HG02678 (cell line): Measurements from ENCODE around the gene OR6C70.
"Not testable (repeated sequence)": the region's sequence is repeated elsewhere in the genome, so short reads cannot be mapped to it uniquely, and the experiment has no call there.

Source experiments
- ATAC-seq: cut with Tn5 transposase; IDR thresholded peaks from one replicate; pipeline ENCODE4 v1.9.1; 2021; ENCODE audit warnings: mild to moderate bottlenecking, moderate library complexity; ENCODE audit not compliant: unreplicated experiment

Gene OR6C70

DNA sequence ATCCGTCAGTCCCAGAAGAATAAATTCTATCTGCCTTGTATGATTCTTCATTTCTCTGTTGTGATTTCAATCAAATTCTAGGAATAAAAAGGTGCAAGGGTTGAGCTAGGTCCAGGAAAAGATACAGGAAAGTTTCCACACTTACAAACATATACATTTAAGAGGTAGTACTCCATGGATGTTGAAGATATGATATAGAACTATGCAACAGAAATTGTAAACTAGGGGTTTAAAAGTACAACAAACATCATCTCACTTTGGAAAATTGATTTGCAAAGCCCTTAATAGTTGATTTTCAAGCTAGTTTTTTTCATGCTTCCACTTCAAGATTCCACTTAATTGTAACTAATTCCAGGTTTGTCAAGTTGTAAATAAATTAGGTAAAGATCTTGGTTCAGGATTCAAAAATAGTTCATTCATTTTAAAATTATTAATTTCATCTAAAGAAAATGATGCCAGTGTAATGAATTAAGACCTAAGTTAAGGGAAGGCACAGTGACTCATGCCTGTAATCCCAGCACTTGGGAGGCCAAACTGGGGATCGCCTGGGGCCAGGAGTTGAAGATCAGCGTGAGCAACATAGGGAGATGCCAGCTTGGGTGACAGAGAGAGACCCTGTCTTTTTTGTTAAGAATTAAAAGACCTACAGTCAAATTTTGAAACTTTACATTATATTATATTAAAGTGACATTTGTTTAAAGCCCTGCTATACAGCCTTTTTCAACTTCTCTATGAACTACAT, at the start of gene OR6C70:
OR6C70 (minus strand) TSS at position 51 of the 742 bp plus-strand sequence; CDS start at position 51, 0 bp downstream.
- ATAC-seq: no peak

GRCh38 chr12:55516391-55516790, 46.5 kb upstream of the OR6C70 start:
- no peak for ATAC-seq

GRCh38 chr12:55515696-55516095, 45.8 kb upstream of the OR6C70 start:
- ATAC-seq: peak; percentile 50

DNA sequence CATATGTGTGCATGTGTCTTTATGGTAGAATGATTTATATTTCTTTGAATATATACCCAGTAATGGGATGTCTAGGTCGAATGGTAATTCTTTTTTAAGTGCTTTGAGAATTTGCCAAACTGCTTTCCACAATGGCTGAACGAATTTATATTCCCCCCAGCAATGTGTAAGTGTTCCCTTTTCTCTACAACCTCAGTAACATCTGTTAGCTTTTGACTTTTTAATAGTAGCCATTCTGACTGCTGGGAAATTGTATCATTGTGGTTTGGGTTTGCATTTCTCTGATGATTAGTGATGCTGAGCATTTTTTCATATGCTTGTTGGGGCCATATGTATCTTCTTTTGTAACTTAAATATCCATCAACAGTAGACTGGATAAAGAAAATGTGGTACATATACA, 31.7 kb upstream of the OR6C70 start:
- ATAC-seq: no peak

- no peak for ATAC-seq
Observed at GRCh38 chr12:55499810-55500252, 29.9 kb upstream of the OR6C70 start.

GRCh38 chr12:55499231-55499630, 29.3 kb upstream of the OR6C70 start:
- no peak for ATAC-seq

GRCh38 chr12:55495490-55495889, 25.6 kb upstream of the OR6C70 start:
- no peak for ATAC-seq

DNA sequence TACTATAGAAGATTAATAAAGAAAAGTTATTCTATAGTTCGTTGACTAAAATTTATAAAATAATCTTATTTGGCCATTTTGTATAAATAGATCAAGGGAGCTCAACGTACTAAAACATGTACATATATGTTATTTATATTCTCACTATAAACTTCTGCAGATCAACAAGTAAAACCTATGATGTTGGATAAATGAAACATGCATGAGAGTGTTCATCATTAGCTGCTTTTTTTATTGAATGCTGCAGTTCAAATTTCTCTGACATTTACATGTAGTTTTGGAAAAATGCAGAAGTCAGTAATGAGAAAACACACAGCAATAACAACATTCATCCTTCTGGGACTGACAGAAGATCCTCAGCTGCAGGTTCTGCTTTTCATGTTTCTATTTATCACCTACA, 22.1 kb upstream of the OR6C70 start, which contains the start of gene OR6C68:
OR6C68 (plus strand) TSS at position 301 of the 400 bp plus-strand sequence; CDS start at position 301, 0 bp downstream.
- ATAC-seq: no peak

DNA sequence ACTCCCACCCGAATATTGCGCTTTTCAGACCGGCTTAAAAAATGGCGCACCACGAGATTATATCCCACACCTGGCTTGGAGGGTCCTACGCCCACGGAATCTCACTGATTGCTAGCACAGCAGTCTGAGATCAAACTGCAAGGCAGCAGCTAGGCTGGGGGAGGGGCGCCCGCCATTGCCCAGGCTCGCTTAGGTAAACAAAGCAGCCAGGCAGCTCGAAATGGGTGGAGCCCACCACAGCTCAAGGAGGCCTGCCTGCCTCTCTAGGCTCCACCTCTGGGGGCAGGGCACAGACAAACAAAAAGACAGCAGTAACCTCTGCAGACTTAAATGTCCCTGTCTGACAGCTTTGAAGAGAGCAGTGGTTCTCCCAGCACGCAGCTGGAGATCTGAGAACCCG, 14.3 kb upstream of the OR6C70 start:
- not testable (repeated sequence) for ATAC-seq

DNA sequence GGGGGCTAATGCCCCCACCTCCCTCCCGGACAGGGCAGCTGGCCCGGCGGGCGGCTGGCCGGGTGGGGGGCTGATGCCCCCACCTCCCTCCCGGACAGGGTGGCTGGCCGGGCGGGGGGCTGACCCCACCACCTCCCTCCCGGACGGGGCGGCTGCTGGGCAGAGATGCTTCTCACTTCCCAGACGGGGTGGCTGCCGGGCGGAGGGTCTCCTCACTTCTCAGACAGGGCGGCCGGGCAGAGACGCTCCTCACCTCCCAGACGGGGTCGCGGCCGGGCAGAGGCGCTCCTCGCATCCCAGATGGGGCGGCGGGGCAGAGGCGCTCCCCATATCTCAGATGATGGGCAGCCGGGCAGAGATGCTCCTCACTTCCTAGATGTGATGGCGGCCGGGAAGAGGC, 9.2 kb upstream of the OR6C70 start:
- ATAC-seq: not testable (repeated sequence)

DNA sequence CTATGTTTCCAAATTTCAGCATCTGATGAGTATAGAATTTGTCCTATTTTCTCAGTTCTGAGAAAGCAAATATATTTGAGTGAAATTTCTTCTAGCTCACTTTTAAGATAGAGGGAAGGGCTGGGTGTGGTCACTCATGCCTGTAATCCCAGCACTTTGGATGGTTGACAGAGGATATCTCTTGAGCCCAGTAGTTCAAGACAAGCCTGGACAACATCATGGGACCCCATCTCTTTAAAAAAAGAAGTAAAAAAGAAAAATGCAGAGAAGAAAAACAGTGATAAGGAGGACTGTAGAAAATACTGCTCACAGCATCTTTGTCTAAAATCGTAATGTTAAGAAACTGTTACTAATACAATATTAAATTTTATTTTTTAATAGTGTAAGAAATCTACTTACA, 2.3 kb upstream of the OR6C70 start:
- ATAC-seq: no peak

- no peak for ATAC-seq
Observed at GRCh38 chr12:55469291-55469690, 647 bp downstream of the OR6C70 start.

DNA sequence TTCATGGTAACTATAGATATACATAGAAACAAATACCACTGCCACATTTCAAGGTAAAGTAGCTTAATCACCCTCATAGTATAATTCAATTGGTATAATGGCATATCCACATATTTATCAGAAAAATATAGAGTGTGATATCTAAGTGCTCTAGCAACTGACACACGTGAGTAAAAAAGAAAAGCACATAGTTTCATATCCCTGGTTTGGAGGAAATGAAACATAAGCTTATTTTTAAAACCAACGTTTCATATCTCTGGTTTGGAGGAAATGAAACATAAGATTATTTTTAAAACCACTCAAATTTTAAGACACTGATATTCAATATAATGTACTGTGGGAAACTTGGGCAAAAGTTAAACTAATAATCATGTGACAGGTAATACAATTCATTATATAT, 2.1 kb downstream of the OR6C70 start:
- ATAC-seq: peak; percentile 57

- not testable (repeated sequence) for ATAC-seq
Observed at GRCh38 chr12:55464926-55465325, 5.0 kb downstream of the OR6C70 start.

DNA sequence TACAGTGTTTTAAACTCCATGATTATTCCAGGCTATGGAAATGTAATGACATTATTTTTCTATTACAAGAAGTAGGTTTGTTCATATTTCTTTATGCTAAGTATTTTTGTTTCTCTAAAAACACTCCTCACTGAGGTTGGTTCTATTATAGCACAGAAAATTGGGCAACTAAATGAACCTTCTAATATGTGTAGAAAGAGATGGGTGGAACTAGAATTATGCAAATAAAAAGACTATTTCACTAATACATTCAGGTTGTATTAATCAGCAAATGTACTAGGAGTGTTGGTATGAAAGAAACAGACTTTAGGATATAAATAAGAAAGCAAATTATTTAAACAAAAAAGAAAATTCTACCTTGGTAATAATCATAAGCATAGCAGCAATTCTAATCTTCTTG, 21.1 kb downstream of the OR6C70 start:
- ATAC-seq: no peak

GRCh38 chr12:55446326-55446725, 23.6 kb downstream of the OR6C70 start:
- no peak for ATAC-seq

DNA sequence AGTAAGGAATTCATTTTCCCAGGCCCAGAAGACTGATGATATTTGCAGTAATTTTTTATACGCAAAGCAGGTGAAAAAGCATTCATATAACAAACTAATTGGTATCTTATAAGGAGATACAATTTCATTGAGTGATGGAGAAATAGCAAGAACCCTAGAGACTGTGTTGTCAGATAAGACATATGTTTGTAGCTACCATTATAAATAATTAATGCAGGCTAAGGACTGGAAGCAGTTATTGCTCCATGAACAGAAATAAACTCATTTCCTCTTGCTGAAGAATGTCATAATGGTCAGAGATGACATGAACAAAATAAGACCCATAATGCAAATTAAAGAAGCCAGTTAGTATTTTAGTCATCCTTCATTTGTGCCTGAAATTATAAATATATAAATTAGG, 24.6 kb downstream of the OR6C70 start:
- no peak for ATAC-seq

DNA sequence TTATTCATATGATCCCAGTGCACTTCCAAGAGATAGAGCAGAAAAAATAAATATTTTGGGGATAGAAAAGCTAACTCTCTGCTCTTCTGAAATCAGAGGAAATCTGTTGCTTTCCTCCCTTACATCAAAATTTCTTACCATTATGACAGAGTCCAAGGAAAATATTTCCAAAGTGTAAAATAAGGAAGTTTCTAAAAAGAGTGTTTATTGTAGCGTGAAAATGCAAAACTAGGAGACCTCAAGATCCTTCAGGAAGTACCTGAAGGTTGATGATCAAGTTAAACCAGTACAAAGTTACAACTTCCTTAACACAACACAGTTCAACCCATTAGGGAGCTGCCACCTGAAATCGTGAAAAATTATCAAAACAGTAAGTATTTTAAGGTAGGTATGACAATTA, 26.2 kb downstream of the OR6C70 start, which contains the start of gene OR6C2:
OR6C2 (plus strand) TSS at position 301 of the 400 bp plus-strand sequence. CDS start 8,138 bp downstream, outside the sequence.
- ATAC-seq: no peak

- not testable (repeated sequence) for ATAC-seq
Observed at GRCh38 chr12:55441233-55441632, 28.7 kb downstream of the OR6C70 start.

DNA sequence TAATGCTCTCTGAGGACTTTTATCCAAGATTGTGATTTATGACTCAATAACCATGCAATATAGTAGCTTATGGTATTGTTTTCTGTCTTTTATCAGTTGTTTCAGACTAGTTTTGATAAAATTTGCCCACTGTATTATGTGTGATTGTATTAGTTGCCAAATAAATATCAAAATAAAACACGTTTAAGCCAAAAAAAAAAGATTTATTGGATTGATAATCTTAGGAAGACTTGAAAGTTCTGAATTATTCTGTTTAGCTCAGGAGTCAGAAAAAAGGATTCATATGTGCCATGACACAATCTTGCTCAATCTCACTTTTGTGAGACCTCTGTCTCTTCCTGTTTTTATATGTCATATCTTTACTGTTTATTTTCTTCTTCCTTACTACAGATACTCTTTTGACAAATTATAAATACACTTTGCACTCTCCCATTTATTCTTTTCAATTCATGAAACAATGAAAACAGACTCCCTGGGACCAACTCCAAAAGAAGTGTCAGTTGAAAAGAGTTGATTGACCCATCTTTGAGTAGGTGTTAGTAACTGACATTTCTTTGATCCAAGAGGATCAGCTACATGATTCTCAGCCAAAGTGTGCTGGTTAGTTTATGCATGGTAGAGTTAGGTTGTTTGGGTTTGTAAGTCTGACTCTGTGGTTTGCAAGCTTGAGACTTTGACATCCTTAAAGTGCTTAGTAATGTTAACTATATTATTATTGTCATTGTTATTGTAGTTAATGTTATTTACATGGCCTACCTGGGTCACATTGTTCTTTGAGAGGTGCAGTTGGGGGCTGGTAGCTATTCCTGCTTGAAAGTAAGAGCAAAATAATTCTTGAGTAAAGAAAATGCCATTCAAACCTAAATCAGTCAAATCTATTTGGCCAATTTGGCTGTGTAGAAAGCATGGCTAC, 41.4 kb downstream of the OR6C70 start:
- ATAC-seq: no peak

DNA sequence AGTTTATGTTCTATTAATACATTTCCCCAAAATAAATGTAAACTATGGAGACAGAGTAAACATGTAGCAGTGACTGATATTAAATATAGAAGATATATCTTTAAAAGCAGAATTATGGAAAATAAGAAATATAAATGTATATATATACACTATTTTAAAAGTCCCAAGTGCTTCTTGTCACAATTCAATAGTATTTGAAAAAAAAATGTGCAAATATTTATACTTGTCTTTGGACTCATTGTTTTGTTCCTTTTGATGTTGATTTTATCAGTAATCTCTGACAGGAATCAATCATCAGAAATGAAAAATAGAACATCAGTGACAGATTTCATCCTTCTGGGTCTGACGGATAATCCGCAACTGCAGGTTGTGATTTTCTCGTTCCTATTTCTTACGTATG, 44.0 kb downstream of the OR6C70 start, which contains the start of gene OR6C76:
OR6C76 (plus strand) TSS at position 301 of the 400 bp plus-strand sequence; CDS start at position 301, 0 bp downstream.
- no peak for ATAC-seq
